HG02763 (cell line): ENCODE results near the gene MYF5.

Experiments used
- ATAC-seq: cut with Tn5 transposase; IDR thresholded peaks from one replicate; pipeline ENCODE4 v1.9.1; 2021; ENCODE audit warnings: mild to moderate bottlenecking, moderate library complexity; ENCODE audit not compliant: unreplicated experiment

Gene MYF5

DNA sequence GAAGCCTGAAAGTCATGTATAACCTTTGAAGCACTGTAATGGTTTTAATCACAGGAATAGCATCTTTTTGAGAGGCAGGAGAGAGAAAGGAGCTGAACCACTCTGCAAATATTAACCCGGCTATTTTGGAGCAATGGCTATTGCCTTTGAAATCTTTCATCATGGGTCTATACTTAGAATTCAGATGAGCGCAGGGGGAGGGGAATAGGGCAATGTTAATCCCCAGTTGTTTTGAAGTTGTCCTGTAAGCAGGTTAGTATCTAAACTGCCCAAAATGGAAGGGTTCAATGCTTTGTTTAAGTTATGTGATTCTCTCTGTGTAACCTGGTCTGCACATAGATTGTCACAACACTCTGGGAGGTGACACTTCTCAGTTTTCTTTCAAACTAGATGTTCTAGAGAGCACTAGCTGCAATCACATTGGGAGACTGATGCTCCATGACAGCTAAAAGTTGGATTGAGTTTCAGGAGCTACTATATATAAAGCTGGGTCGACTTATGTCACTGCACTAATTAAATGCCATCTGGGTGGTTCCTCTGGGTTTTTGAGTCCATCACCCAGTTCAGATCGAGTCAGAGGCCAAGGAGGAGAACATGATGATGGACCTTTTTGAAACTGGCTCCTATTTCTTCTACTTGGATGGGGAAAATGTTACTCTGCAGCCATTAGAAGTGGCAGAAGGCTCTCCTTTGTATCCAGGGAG is 9.4 kb upstream of the MYF5 start, which contains the start of gene MYF6:
MYF6 (plus strand) TSS at position 509 of the 704 bp plus-strand sequence; CDS start at position 595, 86 bp downstream.
- ATAC-seq = no peak

- ATAC-seq = no peak
Observed at GRCh38 chr12:80707830-80708258, 8.9 kb upstream of the MYF5 start.

DNA sequence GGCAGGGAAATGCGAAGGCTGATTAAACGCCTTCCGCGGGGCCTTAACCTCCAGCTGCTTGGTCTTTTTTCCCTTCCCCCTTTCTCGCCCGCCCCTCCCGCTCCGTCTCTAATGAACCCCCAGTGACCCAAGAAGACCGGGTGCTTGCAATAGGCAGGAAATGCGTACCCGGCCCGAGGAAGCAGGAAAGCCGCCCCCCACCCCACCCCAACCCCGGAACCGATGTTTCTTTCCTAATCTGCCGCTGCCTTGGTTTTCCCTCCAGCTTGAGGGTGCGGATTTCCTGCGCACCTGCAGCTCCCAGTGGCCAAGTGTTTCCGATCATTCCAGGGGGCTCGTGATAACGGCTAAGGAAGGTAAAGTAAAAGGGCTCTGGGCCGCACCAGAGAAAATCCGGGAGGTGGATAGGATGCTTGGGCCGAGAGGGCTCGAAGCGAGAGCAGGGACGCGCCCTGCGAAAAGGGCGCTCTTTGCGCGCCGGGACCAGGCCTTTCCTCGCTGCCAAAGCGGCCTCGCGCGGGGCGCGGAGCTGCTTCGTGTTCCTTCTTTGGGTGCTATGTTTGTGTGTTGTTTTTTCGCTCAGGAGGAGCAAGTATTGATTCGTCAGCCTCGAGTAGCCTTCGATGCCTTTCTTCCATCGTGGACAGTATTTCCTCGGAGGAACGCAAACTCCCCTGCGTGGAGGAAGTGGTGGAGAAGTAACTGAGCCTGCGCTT is 8.3 kb upstream of the MYF5 start:
- ATAC-seq = no peak

DNA sequence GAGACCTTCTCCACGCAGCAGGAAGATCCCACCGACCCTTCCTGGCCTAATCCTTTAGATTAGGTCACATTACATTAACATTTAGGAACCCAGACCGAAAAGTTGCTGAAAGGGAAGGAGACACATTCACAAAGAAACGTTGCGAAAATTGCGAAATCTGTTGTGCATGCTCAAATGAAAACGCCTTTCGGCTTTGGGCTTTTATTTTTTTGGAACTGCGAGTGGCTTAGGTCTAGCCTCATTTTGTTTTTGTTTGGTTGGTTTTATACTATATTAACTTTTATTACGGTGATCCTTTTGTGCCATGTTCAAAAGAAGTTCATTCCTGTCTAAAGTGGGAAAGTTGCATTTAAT is 7.8 kb upstream of the MYF5 start:
- ATAC-seq = no peak

DNA sequence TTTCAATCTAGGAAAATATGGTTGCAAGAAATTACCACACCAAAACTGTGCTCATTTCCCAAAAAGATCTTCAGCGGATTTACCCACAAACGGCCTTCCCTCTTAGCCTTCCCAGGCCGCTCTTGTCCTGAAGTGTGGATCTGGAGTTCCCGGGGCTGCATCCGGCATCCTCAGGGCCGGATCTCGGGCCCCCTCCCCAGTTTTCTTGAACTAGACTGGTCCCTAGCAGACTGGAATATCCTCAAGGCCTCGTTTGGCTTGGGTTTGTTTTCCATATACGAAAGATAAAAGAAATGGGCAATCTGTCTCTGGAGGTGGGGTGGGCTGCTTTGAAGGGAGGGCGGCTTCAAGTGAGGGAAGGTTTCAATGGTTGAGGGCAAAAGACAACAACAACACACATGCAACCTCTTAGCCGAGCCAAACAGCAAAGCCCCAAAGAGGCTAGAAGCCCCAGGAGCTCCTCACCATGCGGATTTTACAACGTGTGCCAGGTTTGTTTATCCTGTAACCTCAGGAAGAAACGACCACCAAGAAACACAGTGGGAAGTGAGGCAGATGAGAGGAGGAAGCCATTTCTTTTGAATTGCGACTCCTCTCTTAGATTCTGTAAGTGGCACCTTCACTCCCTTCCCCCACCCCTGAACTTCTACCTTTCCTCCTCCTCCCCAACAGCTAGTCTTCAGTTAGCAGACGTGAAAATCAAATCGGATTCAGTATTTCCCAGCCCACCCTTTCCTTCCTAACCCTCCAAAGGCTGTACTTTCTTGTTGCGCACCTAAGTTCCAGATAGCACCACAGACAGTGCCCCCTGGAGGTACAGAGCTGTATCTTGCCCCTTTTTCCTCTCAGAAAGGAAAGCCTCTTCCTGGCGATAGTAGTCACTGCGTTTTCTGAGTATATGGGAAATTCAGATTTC is 6.6 kb upstream of the MYF5 start:
- no peak for ATAC-seq

- no peak for ATAC-seq
Observed at GRCh38 chr12:80710727-80711449, 5.8 kb upstream of the MYF5 start.

- no peak for ATAC-seq
Observed at GRCh38 chr12:80711866-80712265, 4.8 kb upstream of the MYF5 start.

DNA sequence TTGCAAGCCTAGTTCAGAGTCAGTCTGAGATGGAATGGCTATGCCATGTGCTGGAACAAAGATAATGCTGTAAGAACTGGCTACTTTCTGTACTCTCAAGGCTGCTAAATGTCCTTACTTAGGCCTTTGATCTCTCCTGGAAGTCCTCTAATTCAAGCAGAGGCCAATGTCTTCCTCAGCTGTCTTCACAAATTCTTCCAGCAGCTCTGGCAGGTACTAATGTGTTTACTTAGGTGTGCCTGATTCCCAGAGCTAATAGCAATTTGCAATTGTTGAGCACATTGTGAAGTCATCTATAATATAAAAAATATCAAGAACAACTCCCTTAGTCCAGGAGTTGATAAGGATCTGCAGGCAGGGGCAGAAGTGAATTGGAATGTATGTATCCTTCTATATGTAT is 3.8 kb upstream of the MYF5 start:
- ATAC-seq = no peak

DNA sequence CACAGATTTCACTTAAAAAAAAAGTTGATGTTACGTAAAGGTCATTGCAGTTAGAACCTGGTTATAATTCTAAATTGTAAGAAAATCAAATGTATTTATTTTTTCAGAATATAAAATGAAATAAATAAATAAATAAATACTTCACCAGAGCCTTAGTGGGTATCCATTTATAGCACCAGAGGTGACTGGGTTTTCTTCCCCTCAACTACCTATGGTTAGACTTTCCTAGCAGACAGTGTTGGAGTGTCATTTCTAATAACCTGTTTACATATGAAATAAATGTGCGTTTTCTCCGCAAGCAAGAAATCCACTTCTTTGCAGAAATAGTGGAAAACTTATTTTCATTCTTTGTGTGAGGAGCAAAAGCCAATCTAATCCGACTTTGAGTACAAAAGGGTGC is 3.3 kb upstream of the MYF5 start:
- ATAC-seq = no peak

- ATAC-seq = no peak
Observed at GRCh38 chr12:80714055-80714454, 2.7 kb upstream of the MYF5 start.

GRCh38 chr12:80714846-80715245 is 1.9 kb upstream of the MYF5 start:
- no peak for ATAC-seq

DNA sequence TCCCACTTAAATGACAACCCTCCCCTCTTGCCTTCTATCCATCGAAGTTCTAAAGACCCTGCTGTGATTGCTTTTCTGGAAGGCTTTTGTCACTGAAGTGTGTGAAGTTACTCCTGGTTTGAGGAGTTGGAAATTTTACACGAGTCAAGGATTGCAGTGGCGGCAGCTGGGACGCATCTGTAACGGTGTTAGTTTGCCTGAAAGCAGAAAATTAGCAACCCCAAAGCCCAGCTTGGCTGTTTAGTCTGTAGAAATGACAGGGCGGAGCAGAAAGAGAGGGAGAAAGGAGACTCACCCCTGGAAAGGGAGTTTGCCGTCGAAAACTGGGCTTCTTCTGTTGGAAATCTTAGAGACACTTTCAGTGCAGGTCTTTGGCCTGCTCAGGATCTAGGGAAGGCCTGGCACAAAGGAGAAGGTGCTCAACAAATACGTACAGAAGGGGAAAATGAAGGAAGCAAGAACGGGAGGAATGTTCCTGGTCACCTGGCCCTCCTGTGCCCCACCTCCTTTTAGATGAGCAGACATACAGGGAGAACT is 931 bp upstream of the MYF5 start:
- ATAC-seq = no peak

DNA sequence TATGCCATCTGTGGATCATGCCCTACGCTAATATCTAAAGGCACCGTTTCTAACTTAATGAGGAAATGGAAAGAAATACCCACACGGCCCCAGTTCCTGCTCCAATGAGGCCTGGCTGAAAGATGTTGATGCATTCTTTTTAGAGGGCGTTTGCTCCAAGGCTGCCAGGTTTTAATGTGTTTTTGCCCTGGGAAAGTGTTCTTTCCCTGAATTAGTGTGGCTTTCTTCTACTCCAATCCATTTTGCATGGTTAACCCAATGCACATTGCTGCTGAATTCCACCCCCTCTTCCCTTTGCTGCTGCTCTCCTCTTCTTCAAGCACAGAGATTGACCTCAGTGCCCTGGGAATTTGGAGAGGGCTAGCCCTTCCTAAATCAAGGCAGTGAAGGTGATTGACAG is 1.1 kb downstream of the MYF5 start:
- no peak for ATAC-seq

DNA sequence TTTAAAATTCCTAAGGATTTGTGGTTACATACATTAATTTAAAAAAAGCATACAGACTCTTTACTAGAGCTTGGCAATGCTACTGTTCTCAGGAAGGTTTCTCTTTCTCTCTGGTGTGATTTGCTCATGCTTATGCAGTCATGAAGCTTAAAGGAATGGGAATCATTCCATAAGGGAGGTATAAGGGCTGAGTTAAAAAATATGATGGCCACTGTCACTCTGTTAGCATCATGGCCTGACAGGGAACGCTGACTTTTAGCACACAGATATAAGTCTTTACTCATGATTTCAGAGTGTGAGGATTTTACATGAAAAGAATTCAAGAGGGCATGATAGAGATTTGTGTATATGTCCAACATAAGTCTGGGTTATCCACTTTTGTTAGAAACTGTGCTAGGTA is 3.8 kb downstream of the MYF5 start:
- ATAC-seq = no peak

GRCh38 chr12:80721326-80721725 is 4.6 kb downstream of the MYF5 start:
- no peak for ATAC-seq

DNA sequence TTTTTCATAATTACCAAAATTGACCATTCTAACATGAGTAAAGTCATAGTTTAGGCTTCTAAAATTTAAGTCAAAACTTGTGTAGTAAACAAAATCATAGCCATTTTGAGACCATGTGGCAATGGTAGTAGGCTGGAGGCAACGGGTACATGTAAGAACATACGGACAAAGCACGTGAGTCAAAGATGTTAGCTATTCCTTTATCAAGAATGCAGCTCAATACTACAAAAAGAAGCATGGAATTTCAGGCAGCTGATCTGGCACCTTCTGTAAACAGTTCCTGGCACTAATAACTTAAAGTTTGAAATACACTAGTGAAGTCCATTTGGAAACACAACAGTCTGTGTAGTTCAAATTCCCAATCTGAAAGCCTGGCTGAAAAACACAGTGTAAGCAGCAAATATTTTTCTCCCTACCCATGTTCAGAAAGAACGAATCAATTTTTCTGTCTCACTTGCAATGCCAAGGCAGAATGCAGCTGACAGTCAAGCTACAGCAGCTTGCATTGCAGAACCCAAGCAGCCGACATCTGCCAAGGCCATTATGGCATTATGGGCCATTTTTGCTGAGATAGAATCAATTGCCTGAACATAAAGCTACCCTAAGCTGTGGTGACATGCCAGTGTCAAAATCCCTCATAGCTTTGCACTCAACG is 29.3 kb downstream of the MYF5 start:
- ATAC-seq = no peak

DNA sequence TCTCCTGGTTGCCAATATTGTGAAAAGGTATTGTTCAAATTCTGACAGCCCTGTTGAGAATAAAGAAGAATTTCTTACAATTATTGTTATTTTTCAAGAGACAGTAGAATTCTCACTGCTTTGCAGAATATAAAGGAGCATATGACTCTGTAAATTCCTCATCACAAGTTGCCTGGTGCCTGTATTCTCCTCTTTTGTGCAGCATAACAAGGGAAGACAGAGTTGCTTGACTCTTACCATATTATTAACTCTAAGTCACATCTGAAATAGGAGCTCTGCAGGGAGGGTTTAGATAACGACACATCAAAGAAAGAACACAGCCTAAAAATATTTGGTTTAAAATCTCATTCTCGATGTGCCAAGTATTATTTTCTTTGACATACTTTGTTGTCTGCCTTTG is 31.1 kb downstream of the MYF5 start:
- no peak for ATAC-seq

DNA sequence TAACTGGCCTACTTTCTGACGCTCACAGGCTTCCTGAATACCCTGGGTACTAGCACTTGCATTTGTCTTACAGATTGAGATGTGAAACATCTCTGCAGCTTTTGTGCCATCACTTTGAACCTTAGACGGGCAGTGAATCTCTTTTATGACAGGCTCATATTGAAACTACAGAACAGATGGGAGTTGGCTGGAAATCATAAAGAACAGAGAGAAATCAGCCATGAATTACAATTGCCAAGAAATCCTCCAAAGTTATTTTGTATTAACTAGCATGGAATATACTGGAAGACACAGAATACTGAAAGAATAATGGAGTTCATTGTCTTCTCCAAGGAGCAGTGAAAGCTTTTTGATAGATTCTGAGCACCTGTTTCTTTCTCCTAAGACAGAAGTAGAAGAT is 32.7 kb downstream of the MYF5 start:
- ATAC-seq = no peak

DNA sequence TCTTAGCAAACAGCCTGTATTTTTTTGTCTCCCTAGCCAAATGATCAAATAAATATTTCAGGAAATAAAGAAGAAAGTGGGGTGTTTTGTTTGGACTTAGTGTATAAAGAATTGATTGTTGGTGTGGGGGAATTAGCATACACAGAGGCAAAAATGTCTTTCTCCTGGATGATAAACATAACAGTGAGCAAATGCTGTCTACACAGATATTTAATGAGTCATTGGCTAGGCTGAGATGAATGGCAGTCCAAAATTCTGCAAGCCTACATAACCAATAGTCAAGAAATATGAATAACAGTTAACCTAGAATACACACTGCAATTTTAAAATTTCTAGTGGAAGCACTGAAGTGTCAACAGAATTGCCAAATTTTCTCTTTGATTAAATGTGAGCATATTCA is 35.8 kb downstream of the MYF5 start:
- no peak for ATAC-seq

DNA sequence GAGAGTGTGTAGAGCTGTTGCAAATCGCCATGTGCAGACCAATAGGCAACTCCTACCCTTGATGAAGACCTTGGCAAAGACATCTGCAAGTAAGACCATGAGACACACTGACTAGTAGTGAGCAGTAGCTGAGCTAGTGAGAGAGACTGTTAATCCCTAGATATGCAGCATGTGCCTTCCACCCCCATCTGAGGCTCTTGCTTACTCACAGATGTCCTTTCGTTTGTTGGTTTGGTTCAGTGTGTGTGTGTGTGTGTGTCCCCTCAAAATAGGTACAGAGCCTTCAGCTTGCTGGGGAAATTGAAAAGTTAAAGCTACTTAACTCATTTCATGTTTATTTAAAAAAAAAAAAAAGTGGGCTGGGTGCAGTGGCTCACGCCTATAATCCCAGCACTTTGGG is 37.6 kb downstream of the MYF5 start:
- no peak for ATAC-seq
